Kidney (tissue), 14 donors: ENCODE measurements around the gene ANO4. TPM values are rescaled to one million over a fixed set of nuclear protein-coding genes. Genes with fewer than 3 reads are reported as not detected.
A peak's percentile ranks its signal among the peaks of the same experiment; 100 is the strongest.

Experiments used
- DNase-seq, 5 donors: peaks; one replicate each; pipeline ENCODE4 v3.0.0-alpha.2; 2013 to 2020
- FAIRE-seq: peaks from 2 replicates; lab custom pipeline; 2012; peaks lifted over from hg19 to GRCh38; lab: Jason Lieb, UNC
- H3K27ac ChIP-seq, 2 donors: one replicate each; pipeline ENCODE4 v1.7.0; 2013; ENCODE audit warnings: low read depth in 2 of 2, low read length in 2 of 2, inconsistent platforms in 1 of 2
- H3K27me3 ChIP-seq: one replicate; pipeline ENCODE4 v1.7.1; 2013; ENCODE audit warnings: low read length, inconsistent platforms; ENCODE audit not compliant: control insufficient read depth, insufficient read depth
- H3K36me3 ChIP-seq, 3 donors: one replicate each; pipeline versions ENCODE4 v1.7.0 to v1.7.1; 2013; ENCODE audit warnings: low read length in 3 of 3, control low read depth in 1 of 3, inconsistent platforms in 1 of 3; ENCODE audit not compliant: insufficient read depth in 3 of 3, control insufficient read depth in 2 of 3
- H3K4me1 ChIP-seq, 3 donors: one replicate each; pipeline versions ENCODE4 v1.7.0 to v1.7.1; 2013; ENCODE audit warnings: low read length in 3 of 3, inconsistent platforms in 1 of 3, low read depth in 1 of 3; ENCODE audit not compliant: control insufficient read depth in 2 of 3, insufficient read depth in 2 of 3
- H3K4me3 ChIP-seq, 3 donors: one replicate each; pipeline versions ENCODE4 v1.7.0 to v1.8.1; 2013; ENCODE audit warnings: low read length in 3 of 3, control low read depth in 1 of 3, inconsistent platforms in 1 of 3
- H3K9ac ChIP-seq, 3 donors: one replicate each; pipeline versions ENCODE4 v1.7.0 to v1.7.1; 2013; ENCODE audit warnings: low read length in 3 of 3, control low read depth in 1 of 3, inconsistent platforms in 1 of 3
- H3K9me3 ChIP-seq, 3 donors: one replicate each; pipeline versions ENCODE4 v1.7.0 to v1.7.1; 2013; ENCODE audit warnings: low read length in 3 of 3, control low read depth in 1 of 3, inconsistent platforms in 1 of 3; ENCODE audit not compliant: control insufficient read depth in 2 of 3, insufficient read depth in 1 of 3
- intact Hi-C: fragments of 100-400 bp; cut with DNase I; formaldehyde crosslinking; loops from one replicate; pipeline ENCODE4 v1.11.1; 2022
- polyA plus RNA-seq: library from polyadenylated mRNA; stranded (reverse); fragments of 350-450 nt; fragmentation: Illumina TruSeq; extraction: RNeasy Lipid Tissue Mini Kit (QIAGEN cat#74804); gene quantifications from one replicate; pipeline ENCODE4 v1.2.3, GENCODE V29; 2014; ENCODE audit warnings: low read depth, low replicate concordance; ENCODE audit not compliant: insufficient read depth
- total RNA-seq: library from RNA; stranded (reverse); fragmentation: NEBNext Ultra II Directional; extraction: Animal tissue kit (Norgen Biotek cat#: 25700); gene quantifications from one replicate; pipeline ENCODE4 v1.2.1, GENCODE V29; 2021
- TF ChIP-seq, protein P1 (sequence below): IDR thresholded peaks from 3 replicates; pipeline ENCODE4 v1.5.1; 2012; ENCODE audit warnings: mild to moderate bottlenecking, moderate library complexity, borderline replicate concordance; ENCODE audit not compliant: insufficient read depth; ENCODE audit errors: extremely low read depth
- donor health status: control.
- donor health status: control.
- donor health status: control.
- donor health status: control.
- donor health status: control.
- donor health status: DM: yes; HTN: yes; CAD: no.
- donor health status: Normal renal cell carcinoma (clear cell type).

The ANO4 gene
- total and polyA plus RNA-seq, 2 donors from 2014 or later = 0.82 to 2.9 TPM

DNA sequence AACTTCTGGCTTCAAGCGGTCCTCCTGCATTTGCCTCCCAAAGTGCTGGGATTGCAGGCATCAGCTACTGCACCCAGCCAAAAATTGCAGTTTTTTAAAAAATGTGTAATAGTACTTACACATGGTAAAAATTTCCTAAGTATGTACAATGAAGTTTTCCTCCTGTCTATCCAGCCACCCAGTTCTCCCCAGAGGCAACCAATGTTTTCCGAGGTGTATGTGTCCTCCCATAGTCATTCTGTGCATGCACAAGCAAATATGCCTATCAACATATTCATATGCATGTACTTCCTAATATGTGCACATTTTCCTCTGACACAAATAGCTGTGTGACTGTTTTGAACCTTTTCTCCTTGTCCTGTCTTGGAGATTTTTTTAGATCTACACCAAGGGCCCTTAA, 220.5 kb downstream of the ANO4 start:
- DNase-seq = no peak
- intact Hi-C loops = no loop called here
- Histone ChIP-seq H3K27me3 (no peaks in the 10 kb centered on the region), H3K9me3 (peaks cover 0 to 2% (median 0%) of the 10 kb centered on the region in 3 donors), H3K27ac (no peak overlapping the region), H3K9ac (no peak overlapping the region), H3K36me3 (no peaks in the 10 kb centered on the region), H3K4me3 (no peak overlapping the region), H3K4me1 (no peaks in the 10 kb centered on the region)
- no peak for FAIRE-seq
- TF ChIP-seq, protein P1, sequence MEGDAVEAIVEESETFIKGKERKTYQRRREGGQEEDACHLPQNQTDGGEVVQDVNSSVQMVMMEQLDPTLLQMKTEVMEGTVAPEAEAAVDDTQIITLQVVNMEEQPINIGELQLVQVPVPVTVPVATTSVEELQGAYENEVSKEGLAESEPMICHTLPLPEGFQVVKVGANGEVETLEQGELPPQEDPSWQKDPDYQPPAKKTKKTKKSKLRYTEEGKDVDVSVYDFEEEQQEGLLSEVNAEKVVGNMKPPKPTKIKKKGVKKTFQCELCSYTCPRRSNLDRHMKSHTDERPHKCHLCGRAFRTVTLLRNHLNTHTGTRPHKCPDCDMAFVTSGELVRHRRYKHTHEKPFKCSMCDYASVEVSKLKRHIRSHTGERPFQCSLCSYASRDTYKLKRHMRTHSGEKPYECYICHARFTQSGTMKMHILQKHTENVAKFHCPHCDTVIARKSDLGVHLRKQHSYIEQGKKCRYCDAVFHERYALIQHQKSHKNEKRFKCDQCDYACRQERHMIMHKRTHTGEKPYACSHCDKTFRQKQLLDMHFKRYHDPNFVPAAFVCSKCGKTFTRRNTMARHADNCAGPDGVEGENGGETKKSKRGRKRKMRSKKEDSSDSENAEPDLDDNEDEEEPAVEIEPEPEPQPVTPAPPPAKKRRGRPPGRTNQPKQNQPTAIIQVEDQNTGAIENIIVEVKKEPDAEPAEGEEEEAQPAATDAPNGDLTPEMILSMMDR = no peak

DNA sequence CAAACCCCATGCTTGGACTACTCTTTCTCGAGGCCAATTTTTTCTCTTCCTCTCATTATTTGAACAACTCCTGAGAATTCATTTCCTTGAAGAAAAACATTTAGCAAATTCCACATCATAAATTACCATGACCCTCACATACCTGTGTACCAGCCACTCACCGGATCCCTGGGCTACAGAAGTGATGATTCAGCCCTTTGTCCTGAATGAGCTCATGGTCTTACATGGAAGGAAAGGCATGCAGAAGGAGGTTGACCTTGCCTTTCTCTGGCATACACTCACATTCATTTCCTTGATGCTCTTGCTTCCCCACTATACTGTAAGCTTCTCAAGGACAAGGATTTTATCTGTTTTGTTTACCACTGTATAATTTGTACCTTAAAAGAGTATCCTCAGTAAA, 224.0 kb downstream of the ANO4 start:
- TF ChIP-seq, protein P1 = no peak
- DNase-seq (peak in 3 of 5 donors; percentile 41 to 78 (median 58)), FAIRE-seq (no peak)

DNA sequence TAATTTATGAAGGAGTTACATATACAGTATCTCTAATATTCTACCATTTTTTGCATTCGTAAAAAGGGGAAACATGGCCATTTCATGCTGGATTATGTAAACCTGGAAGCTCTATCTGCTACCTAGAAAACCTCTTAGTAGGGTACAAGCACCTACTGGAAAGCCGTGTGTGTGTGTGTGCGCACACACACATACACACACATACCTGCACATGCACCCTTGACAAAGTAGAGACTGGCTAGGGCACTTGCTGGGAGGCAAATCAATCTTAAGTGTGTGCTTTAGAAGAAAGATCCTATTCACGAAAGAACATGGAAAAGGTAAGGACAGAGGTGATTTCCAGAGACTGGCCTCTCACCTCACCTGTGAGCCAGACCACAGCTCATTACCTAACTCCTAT, 224.6 kb downstream of the ANO4 start:
- intact Hi-C loops = no loop called here

More for the DNA sequence above, 224.0 kb downstream of the ANO4 start:
- H3K4me3 ChIP-seq = no peak overlapping the region
- H3K27me3 ChIP-seq = no peaks in the 10 kb centered on the region
- no peak overlapping the region for H3K27ac ChIP-seq
- intact Hi-C loops = no loop called here
- H3K36me3 ChIP-seq = no peaks in the 10 kb centered on the region
- H3K9ac ChIP-seq = no peak overlapping the region
- H3K9me3 ChIP-seq = no peaks in the 10 kb centered on the region
- no peaks in the 10 kb centered on the region for H3K4me1 ChIP-seq

More for the DNA sequence above, 224.6 kb downstream of the ANO4 start:
- Histone ChIP-seq H3K4me3 (no peak overlapping the region), H3K36me3 (no peaks in the 10 kb centered on the region), H3K9ac (no peak overlapping the region), H3K27me3 (no peaks in the 10 kb centered on the region), H3K9me3 (no peaks in the 10 kb centered on the region), H3K27ac (no peak overlapping the region), H3K4me1 (no peaks in the 10 kb centered on the region)
- DNase-seq = no peak
- TF ChIP-seq, protein P1 = no peak
- FAIRE-seq = no peak
